Liver (tissue), 9 donors: ENCODE measurements around the gene CPZ. TPM values are rescaled to one million over a fixed set of nuclear protein-coding genes. Genes with fewer than 3 reads are reported as not detected.

ENCODE experiments used
- DNase-seq: peaks from one replicate; pipeline ENCODE4 v3.0.0-alpha.2; 2017; ENCODE audit warnings: low spot score
- H3K27ac ChIP-seq, 2 donors: one replicate each; pipeline ENCODE4 v1.7.0; 2013; ENCODE audit warnings: inconsistent platforms in 2 of 2, low read length in 2 of 2, control low read depth in 1 of 2, low read depth in 1 of 2, mild to moderate bottlenecking in 1 of 2
- H3K27me3 ChIP-seq, 4 donors: one replicate each; pipeline versions ENCODE4 v1.6.1 to v1.7.0; 2013; ENCODE audit warnings: low read length in 3 of 4, inconsistent platforms in 1 of 4, mild to moderate bottlenecking in 1 of 4, moderate library complexity in 1 of 4; ENCODE audit not compliant: control insufficient read depth in 4 of 4, insufficient read depth in 4 of 4
- H3K36me3 ChIP-seq, 4 donors: one replicate each; pipeline versions ENCODE4 v1.6.1 to v1.7.0; 2013; ENCODE audit warnings: low read length in 3 of 4, mild to moderate bottlenecking in 3 of 4, low read depth in 1 of 4, moderate library complexity in 1 of 4; ENCODE audit not compliant: control insufficient read depth in 4 of 4, insufficient read depth in 3 of 4
- H3K4me1 ChIP-seq, 4 donors: one replicate each; pipeline versions ENCODE4 v1.6.1 to v1.7.0; 2013; ENCODE audit warnings: low read length in 3 of 4, mild to moderate bottlenecking in 3 of 4, moderate library complexity in 1 of 4; ENCODE audit not compliant: control insufficient read depth in 4 of 4, insufficient read depth in 4 of 4
- H3K4me3 ChIP-seq, 3 donors: one replicate each; pipeline versions ENCODE4 v1.6.1 to v1.7.0; 2013; ENCODE audit warnings: low read length in 3 of 3, control low read depth in 1 of 3, low read depth in 1 of 3, mild to moderate bottlenecking in 1 of 3
- H3K9ac ChIP-seq, 2 donors: one replicate each; pipeline ENCODE4 v1.7.0; 2013; ENCODE audit warnings: low read length in 2 of 2, mild to moderate bottlenecking in 2 of 2, moderate library complexity in 2 of 2, control low read depth in 1 of 2, low read depth in 1 of 2
- H3K9me3 ChIP-seq, 4 donors: one replicate each; pipeline versions ENCODE4 v1.6.1 to v1.7.0; 2013; ENCODE audit warnings: low read length in 3 of 4; ENCODE audit not compliant: control insufficient read depth in 4 of 4
- EGR1 ChIP-seq, 2 donors: IDR thresholded peaks; 2 replicates each; pipeline ENCODE4 v1.6.1; 2016 to 2018; ENCODE audit warnings: antibody characterized with exemption in 2 of 2, low read depth in 2 of 2
- FOXA1 ChIP-seq: IDR thresholded peaks from 2 replicates; pipeline ENCODE4 v1.6.1; 2016; ENCODE audit warnings: antibody characterized with exemption
- FOXA2 ChIP-seq: IDR thresholded peaks from 2 replicates; pipeline ENCODE4 v1.6.1; 2016; ENCODE audit warnings: antibody characterized with exemption
- GABPA ChIP-seq, 2 donors: IDR thresholded peaks in 1 of 2; conservative IDR thresholded peaks in 1 of 2; 2 replicates each; pipeline ENCODE4 v1.6.1; 2016; ENCODE audit warnings: antibody characterized with exemption in 2 of 2, mild to moderate bottlenecking in 1 of 2, moderate library complexity in 1 of 2
- HNF4A ChIP-seq, 2 donors: conservative IDR thresholded peaks; 2 replicates each; pipeline ENCODE4 v1.6.1; 2016; ENCODE audit warnings: antibody characterized with exemption in 2 of 2, mild to moderate bottlenecking in 2 of 2
- HNF4G ChIP-seq: IDR thresholded peaks from 2 replicates; pipeline ENCODE4 v1.6.1; 2016; ENCODE audit warnings: antibody characterized with exemption
- JUND ChIP-seq, 2 donors: IDR thresholded peaks; 2 replicates each; pipeline ENCODE4 v1.6.1; 2016; ENCODE audit warnings: antibody characterized with exemption in 2 of 2
- RAD21 ChIP-seq, 2 donors: IDR thresholded peaks; 2 replicates each; pipeline ENCODE4 v1.6.1; 2016; ENCODE audit warnings: antibody characterized with exemption in 2 of 2, mild to moderate bottlenecking in 2 of 2
- RXRA ChIP-seq, 2 donors: IDR thresholded peaks; 2 replicates each; pipeline ENCODE4 v1.6.1; 2017 to 2018; ENCODE audit warnings: antibody characterized with exemption in 2 of 2, mild to moderate bottlenecking in 1 of 2
- SP1 ChIP-seq: IDR thresholded peaks from 2 replicates; pipeline ENCODE4 v1.6.1; 2018; ENCODE audit warnings: antibody characterized with exemption, mild to moderate bottlenecking
- TAF1 ChIP-seq: conservative IDR thresholded peaks from 2 replicates; pipeline ENCODE4 v1.6.1; 2016; ENCODE audit warnings: antibody characterized with exemption, mild to moderate bottlenecking
- YY1 ChIP-seq: IDR thresholded peaks from 2 replicates; pipeline ENCODE4 v1.6.1; 2016; ENCODE audit warnings: antibody characterized with exemption, mild to moderate bottlenecking
- WGBS: extraction: QIAGEN DNeasy Blood & Tissue Kit; methylation state at CpG from one replicate; pipeline ENCODE4 v1.1.7; 2013; 5-methylcytosine and 5-hydroxymethylcytosine counted together
- polyA plus RNA-seq, 2 donors: library from polyadenylated mRNA; stranded (reverse) in 1 of 2; unstranded in 1 of 2; fragments of 200-250 nt in 1 of 2; fragments of >200 nt in 1 of 2; fragmentation: Nextera tagmentation in 1 of 2; extraction: Ambion mirVana in 1 of 2; gene quantifications; one replicate each; pipeline versions ENCODE4 v1.2.1 to v1.2.3, GENCODE V29; 2013 to 2015
- total RNA-seq, 2 donors: library from RNA; depleted of rRNA; stranded (reverse); fragments of >200 nt; gene quantifications; one replicate each; pipeline ENCODE4 v1.2.3, GENCODE V29; 2014
- TF ChIP-seq, protein P1 (sequence below): IDR thresholded peaks from 2 replicates; pipeline ENCODE4 v1.6.1; 2016; ENCODE audit warnings: antibody characterized with exemption
- TF ChIP-seq, protein P2 (sequence below): IDR thresholded peaks from 2 replicates; pipeline ENCODE4 v1.6.1; 2016; ENCODE audit warnings: antibody characterized with exemption, mild to moderate bottlenecking
- TF ChIP-seq, protein P3 (sequence below): IDR thresholded peaks from 2 replicates; pipeline ENCODE4 v1.6.1; 2016; ENCODE audit warnings: antibody characterized with exemption
- TF ChIP-seq, protein P4 (sequence below): fragments of 150-350 bp; IDR thresholded peaks from 2 replicates; pipeline ENCODE4 v1.5.1; 2017; ENCODE audit warnings: improper control_type of control experiment, low read depth, low read length; ENCODE audit not compliant: missing input control
- donor health status: healthy.
- donor health status: healthy.
- donor health status: healthy.
- donor health status: healthy.
- donor health status: healthy.

CPZ gene
- total and polyA plus RNA-seq, 4 donors, result 0.51 to 1.8 (median 1.4) TPM

DNA sequence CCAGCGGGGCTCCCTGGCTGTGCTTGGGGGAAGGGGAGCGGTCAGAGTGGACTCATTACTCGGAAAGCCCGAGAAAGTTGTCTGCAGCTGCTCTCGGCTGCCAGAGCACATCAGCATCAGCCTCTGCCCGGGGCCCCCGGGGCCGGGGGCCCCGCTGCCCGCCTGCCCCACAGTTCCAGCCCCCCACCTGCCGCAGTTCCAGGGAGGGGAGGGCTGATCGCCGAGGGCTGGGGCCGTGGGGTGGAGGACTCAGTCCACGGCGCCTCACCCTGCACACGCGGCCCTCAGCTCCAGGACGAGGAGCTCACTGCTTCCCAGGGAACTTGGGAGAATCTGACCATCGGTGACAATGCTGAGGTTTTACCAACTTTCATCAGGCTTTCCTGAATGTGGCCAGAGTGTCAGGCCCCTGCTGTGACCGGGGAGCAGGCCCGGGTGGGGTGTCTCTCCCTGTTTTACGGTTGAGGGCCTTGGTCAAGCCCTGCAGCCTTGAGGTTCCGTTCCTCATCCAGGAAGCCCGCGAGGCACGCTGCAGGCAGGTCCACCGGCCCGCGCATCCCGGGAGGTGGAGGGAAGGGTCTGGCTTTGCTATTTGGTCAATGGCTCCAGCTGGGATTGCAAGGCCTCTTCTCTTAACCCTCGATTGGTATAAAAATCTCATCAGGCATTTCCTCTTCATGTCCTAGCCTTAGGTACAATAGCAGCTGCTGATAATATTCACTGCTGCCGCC is 57.2 kb downstream of the CPZ start:
- no peaks in the 10 kb centered on the region for H3K36me3 ChIP-seq
- peaks cover 0 to 5% (median 0%) of the 10 kb centered on the region in 4 donors for H3K27me3 ChIP-seq
- H3K27ac ChIP-seq, result no peak overlapping the region
- WGBS, result 40% methylated on average over 33 of the region's 33 CpGs
- H3K9me3 ChIP-seq, result peaks cover 0 to 2% (median 0%) of the 10 kb centered on the region in 4 donors
- H3K4me1 ChIP-seq, result no peaks in the 10 kb centered on the region
- H3K9ac ChIP-seq, result no peak overlapping the region
- TF ChIP-seq YY1, result no peak
- no peak for TF ChIP-seq RAD21 (IDR thresholded peaks at IDR 0.05)
- no peak for TF ChIP-seq TAF1
- no peak for TF ChIP-seq HNF4A (conservative IDR thresholded peaks at IDR 0.05)
- TF ChIP-seq, protein P1, sequence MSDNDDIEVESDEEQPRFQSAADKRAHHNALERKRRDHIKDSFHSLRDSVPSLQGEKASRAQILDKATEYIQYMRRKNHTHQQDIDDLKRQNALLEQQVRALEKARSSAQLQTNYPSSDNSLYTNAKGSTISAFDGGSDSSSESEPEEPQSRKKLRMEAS, result no peak
- no peak for TF ChIP-seq HNF4G
- TF ChIP-seq SP1, result no peak
- TF ChIP-seq FOXA1, result no peak
- TF ChIP-seq, protein P2, sequence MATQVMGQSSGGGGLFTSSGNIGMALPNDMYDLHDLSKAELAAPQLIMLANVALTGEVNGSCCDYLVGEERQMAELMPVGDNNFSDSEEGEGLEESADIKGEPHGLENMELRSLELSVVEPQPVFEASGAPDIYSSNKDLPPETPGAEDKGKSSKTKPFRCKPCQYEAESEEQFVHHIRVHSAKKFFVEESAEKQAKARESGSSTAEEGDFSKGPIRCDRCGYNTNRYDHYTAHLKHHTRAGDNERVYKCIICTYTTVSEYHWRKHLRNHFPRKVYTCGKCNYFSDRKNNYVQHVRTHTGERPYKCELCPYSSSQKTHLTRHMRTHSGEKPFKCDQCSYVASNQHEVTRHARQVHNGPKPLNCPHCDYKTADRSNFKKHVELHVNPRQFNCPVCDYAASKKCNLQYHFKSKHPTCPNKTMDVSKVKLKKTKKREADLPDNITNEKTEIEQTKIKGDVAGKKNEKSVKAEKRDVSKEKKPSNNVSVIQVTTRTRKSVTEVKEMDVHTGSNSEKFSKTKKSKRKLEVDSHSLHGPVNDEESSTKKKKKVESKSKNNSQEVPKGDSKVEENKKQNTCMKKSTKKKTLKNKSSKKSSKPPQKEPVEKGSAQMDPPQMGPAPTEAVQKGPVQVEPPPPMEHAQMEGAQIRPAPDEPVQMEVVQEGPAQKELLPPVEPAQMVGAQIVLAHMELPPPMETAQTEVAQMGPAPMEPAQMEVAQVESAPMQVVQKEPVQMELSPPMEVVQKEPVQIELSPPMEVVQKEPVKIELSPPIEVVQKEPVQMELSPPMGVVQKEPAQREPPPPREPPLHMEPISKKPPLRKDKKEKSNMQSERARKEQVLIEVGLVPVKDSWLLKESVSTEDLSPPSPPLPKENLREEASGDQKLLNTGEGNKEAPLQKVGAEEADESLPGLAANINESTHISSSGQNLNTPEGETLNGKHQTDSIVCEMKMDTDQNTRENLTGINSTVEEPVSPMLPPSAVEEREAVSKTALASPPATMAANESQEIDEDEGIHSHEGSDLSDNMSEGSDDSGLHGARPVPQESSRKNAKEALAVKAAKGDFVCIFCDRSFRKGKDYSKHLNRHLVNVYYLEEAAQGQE, result no peak
- TF ChIP-seq GABPA (IDR thresholded peaks at IDR 0.05 in 1 of 2, conservative IDR thresholded peaks at IDR 0.05 in 1 of 2), result no peak
- no peak for TF ChIP-seq FOXA2
- no peak for DNase-seq
- no peak overlapping the region for H3K4me3 ChIP-seq

DNA sequence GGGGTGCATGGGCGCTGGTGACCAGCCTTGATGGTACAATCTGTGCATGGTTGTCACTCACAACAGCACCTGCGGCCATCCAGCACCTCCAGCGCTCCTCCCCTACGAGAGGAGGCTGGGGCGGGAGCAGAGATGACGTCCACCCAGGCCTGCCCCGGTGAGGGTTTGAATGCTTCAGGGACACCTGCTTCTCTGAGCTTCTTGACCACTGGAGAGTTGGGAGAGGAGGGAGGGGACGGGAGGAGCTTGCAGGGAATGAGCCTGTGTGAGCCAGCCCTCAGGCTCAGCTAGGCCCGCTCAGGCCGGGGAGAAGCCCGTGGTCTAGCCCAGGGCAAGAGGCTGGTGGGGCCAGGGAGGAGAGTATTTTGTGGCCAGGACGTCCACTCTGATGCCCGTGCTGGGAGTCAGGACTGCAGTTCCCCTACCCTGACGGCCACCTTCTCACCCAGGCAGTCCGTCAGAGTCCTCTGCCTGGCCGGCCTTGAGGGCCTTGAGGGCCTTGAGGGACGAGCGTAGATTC is 59.2 kb downstream of the CPZ start:
- H3K4me1 ChIP-seq, result no peaks in the 10 kb centered on the region
- peaks cover 0 to 5% (median 0%) of the 10 kb centered on the region in 4 donors for H3K27me3 ChIP-seq
- no peak overlapping the region for H3K9ac ChIP-seq
- no peak overlapping the region for H3K27ac ChIP-seq
- TF ChIP-seq, protein P3, sequence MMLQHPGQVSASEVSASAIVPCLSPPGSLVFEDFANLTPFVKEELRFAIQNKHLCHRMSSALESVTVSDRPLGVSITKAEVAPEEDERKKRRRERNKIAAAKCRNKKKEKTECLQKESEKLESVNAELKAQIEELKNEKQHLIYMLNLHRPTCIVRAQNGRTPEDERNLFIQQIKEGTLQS, result no peak
- TF ChIP-seq, protein P1, result no peak
- TF ChIP-seq RXRA (IDR thresholded peaks at IDR 0.05) (no peak), SP1 (no peak), EGR1 (IDR thresholded peaks at IDR 0.05; ENCODE audit: low read depth in 2 of 2) (no peak), RAD21 (IDR thresholded peaks at IDR 0.05) (no peak), HNF4A (conservative IDR thresholded peaks at IDR 0.05) (no peak), JUND (IDR thresholded peaks at IDR 0.05) (no peak)
- TF ChIP-seq, protein P2, result no peak
- TF ChIP-seq, protein P4, sequence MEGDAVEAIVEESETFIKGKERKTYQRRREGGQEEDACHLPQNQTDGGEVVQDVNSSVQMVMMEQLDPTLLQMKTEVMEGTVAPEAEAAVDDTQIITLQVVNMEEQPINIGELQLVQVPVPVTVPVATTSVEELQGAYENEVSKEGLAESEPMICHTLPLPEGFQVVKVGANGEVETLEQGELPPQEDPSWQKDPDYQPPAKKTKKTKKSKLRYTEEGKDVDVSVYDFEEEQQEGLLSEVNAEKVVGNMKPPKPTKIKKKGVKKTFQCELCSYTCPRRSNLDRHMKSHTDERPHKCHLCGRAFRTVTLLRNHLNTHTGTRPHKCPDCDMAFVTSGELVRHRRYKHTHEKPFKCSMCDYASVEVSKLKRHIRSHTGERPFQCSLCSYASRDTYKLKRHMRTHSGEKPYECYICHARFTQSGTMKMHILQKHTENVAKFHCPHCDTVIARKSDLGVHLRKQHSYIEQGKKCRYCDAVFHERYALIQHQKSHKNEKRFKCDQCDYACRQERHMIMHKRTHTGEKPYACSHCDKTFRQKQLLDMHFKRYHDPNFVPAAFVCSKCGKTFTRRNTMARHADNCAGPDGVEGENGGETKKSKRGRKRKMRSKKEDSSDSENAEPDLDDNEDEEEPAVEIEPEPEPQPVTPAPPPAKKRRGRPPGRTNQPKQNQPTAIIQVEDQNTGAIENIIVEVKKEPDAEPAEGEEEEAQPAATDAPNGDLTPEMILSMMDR, result no peak
- 73% methylated on average over 18 of the region's 18 CpGs for WGBS
- no peak for DNase-seq
- no peak overlapping the region for H3K4me3 ChIP-seq
- H3K9me3 ChIP-seq, result peaks cover 0 to 2% (median 0%) of the 10 kb centered on the region in 4 donors
- H3K36me3 ChIP-seq, result no peaks in the 10 kb centered on the region
